ENCODE measurements around the gene HAND1.

- no peak for TF ChIP-seq CTCF (IDR thresholded peaks at IDR 0.05)
- no peak for TF ChIP-seq POLR2A (IDR thresholded peaks at IDR 0.05)
These were observed 11.4 kb downstream of the HAND1 start for GRCh38 chr5:154466671-154467070.
